ENCODE results near the gene RNU2-1. TPM values are rescaled to one million over a fixed set of nuclear protein-coding genes. Genes with fewer than 3 reads are reported as not detected.

RNU2-1 gene
- total and polyA plus RNA-seq, 2 of the 13 experiments (the other 11 are each of a cell fraction or from before 2014, with no cell fraction given): not detected

DNA sequence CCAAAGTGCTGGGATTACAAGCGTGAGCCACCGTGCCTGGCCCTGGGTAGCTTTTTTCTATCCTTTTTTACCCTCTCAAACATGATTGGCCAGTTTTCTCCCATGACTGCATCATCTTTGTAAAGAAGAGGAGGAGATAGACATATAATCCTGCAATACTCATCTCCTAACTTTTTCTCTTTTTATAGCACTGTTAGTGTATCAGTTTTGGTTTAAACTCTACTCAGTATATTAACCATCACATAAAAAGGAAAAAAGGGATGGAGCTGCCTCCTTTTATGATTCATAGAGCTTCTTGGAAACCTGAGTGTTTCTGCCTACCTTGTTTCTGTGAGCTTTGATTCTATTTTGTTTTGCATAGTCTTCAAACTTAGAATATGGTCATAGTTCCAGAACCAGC is 34.1 kb downstream of the RNU2-1 start (continued):
- TF ChIP-seq, protein P1, sequence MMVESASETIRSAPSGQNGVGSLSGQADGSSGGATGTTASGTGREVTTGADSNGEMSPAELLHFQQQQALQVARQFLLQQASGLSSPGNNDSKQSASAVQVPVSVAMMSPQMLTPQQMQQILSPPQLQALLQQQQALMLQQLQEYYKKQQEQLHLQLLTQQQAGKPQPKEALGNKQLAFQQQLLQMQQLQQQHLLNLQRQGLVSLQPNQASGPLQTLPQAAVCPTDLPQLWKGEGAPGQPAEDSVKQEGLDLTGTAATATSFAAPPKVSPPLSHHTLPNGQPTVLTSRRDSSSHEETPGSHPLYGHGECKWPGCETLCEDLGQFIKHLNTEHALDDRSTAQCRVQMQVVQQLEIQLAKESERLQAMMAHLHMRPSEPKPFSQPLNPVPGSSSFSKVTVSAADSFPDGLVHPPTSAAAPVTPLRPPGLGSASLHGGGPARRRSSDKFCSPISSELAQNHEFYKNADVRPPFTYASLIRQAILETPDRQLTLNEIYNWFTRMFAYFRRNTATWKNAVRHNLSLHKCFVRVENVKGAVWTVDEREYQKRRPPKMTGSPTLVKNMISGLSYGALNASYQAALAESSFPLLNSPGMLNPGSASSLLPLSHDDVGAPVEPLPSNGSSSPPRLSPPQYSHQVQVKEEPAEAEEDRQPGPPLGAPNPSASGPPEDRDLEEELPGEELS (CRISPR knock-in tag; IDR thresholded peaks at IDR 0.05): no peak
- TF ChIP-seq ZNF557 (CRISPR knock-in tag; IDR thresholded peaks at IDR 0.05): no peak
- TF ChIP-seq TFE3 (CRISPR knock-in tag; IDR thresholded peaks at IDR 0.05): no peak

- TF ChIP-seq ZSCAN25 (CRISPR knock-in tag; IDR thresholded peaks at IDR 0.05): no peak
- no peak for TF ChIP-seq ZNF564 (CRISPR knock-in tag; IDR thresholded peaks at IDR 0.05)
- no peak for TF ChIP-seq HINFP (CRISPR knock-in tag; IDR thresholded peaks at IDR 0.05; ENCODE audit: low read depth)
- TF ChIP-seq REPIN1 (CRISPR knock-in tag; IDR thresholded peaks at IDR 0.05; ENCODE audit: borderline replicate concordance, low read depth): no peak
- no peak for TF ChIP-seq KDM5A (IDR thresholded peaks at IDR 0.05; ENCODE audit: borderline replicate concordance, low read length)
- no peak for TF ChIP-seq IKZF1 (IDR thresholded peaks at IDR 0.05)
- no peak for TF ChIP-seq ZNF260 (CRISPR knock-in tag; IDR thresholded peaks at IDR 0.05; ENCODE audit: borderline replicate concordance, low read depth)
- Histone ChIP-seq H3K9ac (ENCODE audit: insufficient read depth, low read depth, low read length) (no peak overlapping the region), H3K4me1 (ENCODE audit: insufficient read depth, low read length) (no peaks in the 10 kb centered on the region), H3K27me3 (ENCODE audit: control insufficient read depth in 1 of 2, insufficient read depth in 2 of 2, low read length in 2 of 2) (no peaks in the 10 kb centered on the region), H3K79me2 (ENCODE audit: insufficient read depth, low read length) (no peaks in the 10 kb centered on the region), H3K9me3 (ENCODE audit: low read length) (no peaks in the 10 kb centered on the region), H3K27ac (ENCODE audit: extremely low read length, insufficient read depth, low read length) (no peak overlapping the region), H3K4me2 (ENCODE audit: low read depth, low read length) (no peak overlapping the region), H3K36me3 (replicated peaks in 1 of 2; ENCODE audit: control insufficient read depth in 1 of 2, insufficient read depth in 2 of 2, low read length in 2 of 2) (peaks cover 44 to 84% of the 10 kb centered on the region in 2 experiments), H2AFZ (ENCODE audit: low read length) (no peak overlapping the region), H3K4me3 (replicated peaks in 1 of 3; ENCODE audit: insufficient read depth in 1 of 3, low read depth in 2 of 3, low read length in 3 of 3) (no peak overlapping the region), H4K20me1 (ENCODE audit: insufficient read depth, low read length) (no peaks in the 10 kb centered on the region)
- WGBS (ENCODE audit: low lambda C conversion rate): 97% methylated on average over 5 of the region's 5 CpGs
- BruUV-seq (replicated peaks): no TSS peak
- FAIRE-seq (no peak), ATAC-seq (no peak), DNase-seq (ENCODE audit: low spot score) (no peak)
- in situ Hi-C loops (cut with HindIII; ENCODE audit: extremely low pct_ligation_motif_present, low pct_unique_long_range_greater_than_20kb): no loop called here
- CTCF ChIA-PET (ENCODE audit: low intra/inter-chr PET ratio, low total read pairs): no interaction called here
- intact Hi-C loops (cut with micrococcal nuclease; ENCODE audit: unreplicated experiment): no loop called here
- POLR2A ChIA-PET: no interaction called here
Measured at GRCh38 chr17:43193251-43193650, 40.5 kb downstream of the RNU2-1 start.
